ENCODE data around the gene CCDC91.

DNA sequence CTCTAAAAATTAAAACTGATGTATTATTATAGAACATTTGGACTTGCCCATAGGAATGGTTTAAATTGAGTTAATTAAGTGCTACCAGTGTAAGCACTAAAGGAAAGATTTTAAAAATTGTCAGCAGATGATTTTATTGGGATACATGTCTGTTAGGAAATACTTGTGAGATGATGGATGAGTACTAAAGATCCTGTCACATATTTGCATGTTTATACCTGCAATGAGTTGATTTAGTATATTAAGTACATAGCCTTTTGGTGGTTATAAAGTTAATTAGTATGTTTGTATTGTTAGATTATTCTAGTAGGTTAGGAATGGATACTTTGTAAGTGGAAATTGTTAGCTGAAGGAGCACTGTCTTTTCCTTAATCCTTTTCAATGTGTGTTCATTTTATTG is 67.2 kb downstream of the CCDC91 start:
- TF ChIP-seq, protein P1, sequence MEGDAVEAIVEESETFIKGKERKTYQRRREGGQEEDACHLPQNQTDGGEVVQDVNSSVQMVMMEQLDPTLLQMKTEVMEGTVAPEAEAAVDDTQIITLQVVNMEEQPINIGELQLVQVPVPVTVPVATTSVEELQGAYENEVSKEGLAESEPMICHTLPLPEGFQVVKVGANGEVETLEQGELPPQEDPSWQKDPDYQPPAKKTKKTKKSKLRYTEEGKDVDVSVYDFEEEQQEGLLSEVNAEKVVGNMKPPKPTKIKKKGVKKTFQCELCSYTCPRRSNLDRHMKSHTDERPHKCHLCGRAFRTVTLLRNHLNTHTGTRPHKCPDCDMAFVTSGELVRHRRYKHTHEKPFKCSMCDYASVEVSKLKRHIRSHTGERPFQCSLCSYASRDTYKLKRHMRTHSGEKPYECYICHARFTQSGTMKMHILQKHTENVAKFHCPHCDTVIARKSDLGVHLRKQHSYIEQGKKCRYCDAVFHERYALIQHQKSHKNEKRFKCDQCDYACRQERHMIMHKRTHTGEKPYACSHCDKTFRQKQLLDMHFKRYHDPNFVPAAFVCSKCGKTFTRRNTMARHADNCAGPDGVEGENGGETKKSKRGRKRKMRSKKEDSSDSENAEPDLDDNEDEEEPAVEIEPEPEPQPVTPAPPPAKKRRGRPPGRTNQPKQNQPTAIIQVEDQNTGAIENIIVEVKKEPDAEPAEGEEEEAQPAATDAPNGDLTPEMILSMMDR (IDR thresholded peaks at IDR 0.05) = no peak
- TF ChIP-seq POLR2A (IDR thresholded peaks at IDR 0.05) = no peak
